Measurements from ENCODE around the gene CXCR4.

Gene CXCR4

GRCh38 chr2:136086253-136087016 lies 31.5 kb downstream of the CXCR4 start:
- no peak overlapping the region for H3K4me3 ChIP-seq (ENCODE audit: low read length)
- TF ChIP-seq CTCF (conservative IDR thresholded peaks at IDR 0.05; ENCODE audit: low read length), result no peak
- no peak for DNase-seq (ENCODE audit: low read depth)

- no peak for DNase-seq (ENCODE audit: low read depth)
- H3K4me3 ChIP-seq (ENCODE audit: low read length), result no peak overlapping the region
- no peak for TF ChIP-seq CTCF (conservative IDR thresholded peaks at IDR 0.05; ENCODE audit: low read length)
Observed at GRCh38 chr2:136085453-136086209, 32.3 kb downstream of the CXCR4 start.

- TF ChIP-seq CTCF (conservative IDR thresholded peaks at IDR 0.05; ENCODE audit: low read length), result no peak
- H3K4me3 ChIP-seq (ENCODE audit: low read length), result no peak overlapping the region
- DNase-seq (ENCODE audit: low read depth), result no peak
Observed at GRCh38 chr2:136081582-136082210, 36.3 kb downstream of the CXCR4 start.

GRCh38 chr2:136080114-136080513 lies 37.8 kb downstream of the CXCR4 start:
- TF ChIP-seq CTCF (conservative IDR thresholded peaks at IDR 0.05; ENCODE audit: low read length), result no peak
- H3K4me3 ChIP-seq (ENCODE audit: low read length), result no peak overlapping the region
- no peak for DNase-seq (ENCODE audit: low read depth)

- no peak for DNase-seq (ENCODE audit: low read depth)
- no peak for TF ChIP-seq CTCF (conservative IDR thresholded peaks at IDR 0.05; ENCODE audit: low read length)
- no peak overlapping the region for H3K4me3 ChIP-seq (ENCODE audit: low read length)
Observed at GRCh38 chr2:136077107-136077506, 40.8 kb downstream of the CXCR4 start.

GRCh38 chr2:136075476-136075875 lies 42.5 kb downstream of the CXCR4 start:
- no peak for TF ChIP-seq CTCF (conservative IDR thresholded peaks at IDR 0.05; ENCODE audit: low read length)

More at GRCh38 chr2:136075476-136075875, 42.5 kb downstream of the CXCR4 start:
- H3K4me3 ChIP-seq (ENCODE audit: low read length), result no peak overlapping the region
- DNase-seq (ENCODE audit: low read depth), result no peak
